H54 (cell line): ENCODE measurements around the gene PTPRR.

Experiments
- DNase-seq: peaks from one replicate; pipeline ENCODE4 v3.0.0; 2011; ENCODE audit warnings: low spot score, mixed read lengths; ENCODE audit not compliant: insufficient read length
- FAIRE-seq: peaks from 3 replicates; lab custom pipeline; 2011; peaks lifted over from hg19 to GRCh38; lab: Jason Lieb, UNC
- POLR2A ChIP-seq: IDR thresholded peaks from 2 replicates; pipeline ENCODE4 v1.6.1; 2011; ENCODE audit warnings: low read depth, mild to moderate bottlenecking, low read length

The PTPRR gene

DNA sequence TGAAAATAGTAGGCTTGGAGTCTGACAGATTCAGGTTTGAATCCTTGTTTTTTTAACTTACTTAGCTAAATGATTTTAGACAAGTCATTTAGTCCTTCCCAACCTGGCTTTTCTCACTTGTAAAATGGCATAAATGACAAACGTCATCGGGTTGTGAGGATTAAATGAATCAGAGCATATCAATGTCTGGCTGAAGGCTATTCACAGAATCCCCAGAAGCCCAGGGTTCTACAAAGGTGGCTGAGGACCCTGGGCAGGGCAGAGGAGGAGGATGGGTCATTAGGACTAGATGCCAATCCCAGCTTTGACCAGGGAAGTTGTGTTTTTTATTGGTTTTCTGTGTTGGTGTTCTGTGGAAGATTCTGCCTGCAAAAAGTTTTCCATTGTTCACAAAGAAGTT is 275.7 kb downstream of the PTPRR start:
- TF ChIP-seq POLR2A: no peak
- FAIRE-seq (peak; percentile 48), DNase-seq (no peak)

DNA sequence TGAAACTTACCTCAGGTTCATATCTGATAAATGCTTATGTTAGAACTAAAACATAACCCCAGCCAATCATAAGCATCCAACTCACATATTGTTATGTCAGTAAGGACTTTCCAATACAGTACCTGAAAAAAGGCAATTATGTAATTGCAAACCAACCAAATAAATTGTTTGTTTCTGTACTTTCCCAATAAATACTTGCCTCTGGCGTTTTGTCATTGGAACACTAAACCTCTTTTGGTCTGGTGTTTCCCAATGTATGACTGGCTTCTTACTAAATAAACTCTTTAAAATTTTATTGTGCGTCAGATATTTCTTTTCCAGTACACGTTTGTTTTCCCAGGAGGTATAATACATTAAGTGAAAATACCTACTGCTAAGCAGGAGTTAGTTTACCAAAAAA is 276.6 kb downstream of the PTPRR start:
- FAIRE-seq: no peak
- no peak for TF ChIP-seq POLR2A
- DNase-seq: no peak

- FAIRE-seq: no peak
- no peak for DNase-seq
- no peak for TF ChIP-seq POLR2A
These were observed 278.8 kb downstream of the PTPRR start for GRCh38 chr12:70641691-70642090.

DNA sequence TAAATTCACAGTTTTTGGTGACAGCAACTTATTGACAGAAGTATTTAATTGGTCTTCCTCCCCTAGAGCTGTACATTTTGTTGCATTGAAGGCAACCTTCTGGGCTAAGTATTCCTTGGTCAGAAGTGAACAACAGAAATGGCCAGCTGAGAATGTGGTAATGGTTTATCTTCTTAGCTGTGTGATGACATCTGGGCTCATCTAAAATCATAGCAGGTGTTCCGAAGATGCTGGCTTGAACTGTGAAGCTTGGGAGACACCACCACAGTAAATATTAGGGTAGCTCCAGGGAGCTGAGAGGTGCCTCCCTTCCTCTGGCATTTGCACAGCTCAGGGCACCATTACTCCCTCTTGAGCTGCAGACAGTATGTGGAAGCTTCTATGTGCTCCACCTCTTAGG is 279.6 kb downstream of the PTPRR start:
- FAIRE-seq (peak; percentile 6), DNase-seq (no peak)
- no peak for TF ChIP-seq POLR2A

DNA sequence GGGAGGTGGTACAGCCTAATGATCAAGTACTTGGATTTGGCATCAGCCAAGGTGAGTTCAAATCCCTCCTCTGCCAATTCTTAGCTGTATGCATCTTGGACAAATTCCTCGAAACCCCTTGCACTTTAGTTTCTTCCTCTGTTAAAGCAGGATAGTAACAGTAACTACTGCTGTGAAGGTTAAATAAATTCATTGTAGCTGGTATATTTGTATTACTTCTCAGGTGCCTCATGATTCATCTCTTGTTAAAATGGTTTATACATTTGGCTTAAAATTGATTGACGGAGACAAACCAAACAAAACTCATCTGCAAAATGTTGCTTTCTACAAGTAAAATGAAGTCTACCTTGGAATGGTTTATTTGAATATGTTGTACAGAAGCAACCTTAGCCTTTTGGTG is 281.0 kb downstream of the PTPRR start:
- FAIRE-seq (no peak), DNase-seq (no peak)
- no peak for TF ChIP-seq POLR2A

DNA sequence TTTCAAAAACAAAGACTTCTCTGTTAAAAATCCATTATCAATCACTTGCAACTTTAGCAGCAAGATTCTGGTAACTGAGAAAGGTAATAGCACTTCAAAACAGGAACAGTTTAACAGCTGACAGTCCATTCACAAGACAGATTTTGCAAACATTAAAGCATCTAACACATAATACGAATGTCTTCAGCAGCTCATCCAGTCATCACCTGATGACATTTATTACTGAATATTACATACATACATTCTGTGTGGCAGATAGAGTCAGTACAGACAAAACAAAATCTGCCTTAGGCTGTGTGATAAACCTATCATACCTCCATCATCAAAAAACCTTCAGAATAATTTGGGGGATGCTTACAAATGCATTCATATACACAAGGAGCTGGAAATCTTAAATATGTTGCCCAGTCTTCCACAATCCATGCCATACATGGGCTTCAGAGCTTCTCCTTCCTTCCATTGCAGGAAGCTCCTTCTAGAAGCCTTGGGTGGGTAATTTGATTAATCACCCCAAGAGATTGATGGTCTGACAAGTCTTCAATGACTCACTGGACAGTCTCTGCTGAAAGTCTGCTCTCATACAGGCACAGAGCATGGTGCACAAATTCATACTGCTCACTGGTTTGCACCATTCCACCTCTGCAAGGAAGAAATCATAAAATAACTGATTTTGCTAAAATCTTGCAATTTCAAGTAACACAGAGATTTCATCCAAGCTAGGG is 281.7 kb downstream of the PTPRR start:
- FAIRE-seq: no peak
- DNase-seq: no peak

DNA sequence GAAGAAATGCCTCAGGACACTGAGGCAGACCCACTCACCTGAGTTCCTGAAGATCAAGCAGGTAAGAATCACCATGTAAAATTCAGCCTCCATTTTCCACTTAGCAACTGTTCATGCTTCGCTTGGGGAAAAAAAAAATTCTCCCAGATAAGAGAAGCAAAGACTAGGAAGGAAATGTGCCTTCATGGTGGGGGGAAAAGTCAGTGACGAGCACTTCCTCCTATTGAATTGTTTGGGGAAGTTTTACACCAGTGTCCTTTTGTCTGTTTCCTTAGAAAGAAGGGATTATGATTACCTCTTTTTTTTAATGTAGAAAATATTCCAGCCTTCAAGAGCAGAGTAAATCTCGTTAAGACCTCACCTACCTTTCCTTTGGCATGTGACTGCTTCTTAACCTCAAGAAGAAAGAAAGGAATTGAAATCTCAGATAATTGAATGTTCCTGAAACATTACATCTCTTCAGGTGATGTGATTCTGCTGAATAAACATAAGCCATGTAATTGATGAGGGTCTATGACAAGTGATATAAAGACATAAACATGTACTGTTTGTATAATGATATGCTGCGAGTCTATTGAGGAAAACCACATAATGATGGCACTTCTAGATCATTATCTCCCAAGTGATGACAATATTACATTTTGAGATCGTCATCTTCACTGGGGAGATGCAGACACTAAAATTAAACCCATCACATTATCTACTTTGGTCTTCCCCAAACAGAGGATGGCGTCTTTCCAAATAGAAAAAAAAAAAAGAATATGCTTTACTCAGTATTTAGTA is 283.0 kb downstream of the PTPRR start, which contains the start of gene PTPRB:
TSS of gene PTPRB (minus strand) at position 127 of the 783 bp plus-strand sequence. CDS start at position 93, 34 bp downstream.
- DNase-seq: no peak
- TF ChIP-seq POLR2A: no peak
- peak; percentile 50 for FAIRE-seq

More for the DNA sequence above, 281.7 kb downstream of the PTPRR start:
- no peak for TF ChIP-seq POLR2A

DNA sequence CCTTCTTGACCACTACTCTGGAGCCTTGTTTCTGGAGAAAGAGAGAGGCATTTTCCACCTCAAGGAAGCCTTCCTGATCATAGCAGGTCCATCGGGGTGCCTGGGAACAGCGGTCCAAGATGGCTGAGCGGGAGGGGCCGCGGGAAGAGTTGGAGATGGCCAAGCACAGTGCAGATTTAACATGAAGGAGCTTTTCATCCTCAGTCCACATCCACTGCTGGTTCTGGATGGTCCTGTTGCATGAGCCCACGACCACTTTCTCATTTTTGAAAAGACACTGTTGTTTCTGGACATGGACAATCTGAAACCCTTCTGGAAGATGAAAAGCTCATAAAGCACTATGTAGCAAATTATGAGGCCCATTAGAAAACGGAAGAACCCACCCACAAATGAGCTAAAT is 284.8 kb downstream of the PTPRR start:
- no peak for TF ChIP-seq POLR2A
- no peak for DNase-seq
- FAIRE-seq: no peak

DNA sequence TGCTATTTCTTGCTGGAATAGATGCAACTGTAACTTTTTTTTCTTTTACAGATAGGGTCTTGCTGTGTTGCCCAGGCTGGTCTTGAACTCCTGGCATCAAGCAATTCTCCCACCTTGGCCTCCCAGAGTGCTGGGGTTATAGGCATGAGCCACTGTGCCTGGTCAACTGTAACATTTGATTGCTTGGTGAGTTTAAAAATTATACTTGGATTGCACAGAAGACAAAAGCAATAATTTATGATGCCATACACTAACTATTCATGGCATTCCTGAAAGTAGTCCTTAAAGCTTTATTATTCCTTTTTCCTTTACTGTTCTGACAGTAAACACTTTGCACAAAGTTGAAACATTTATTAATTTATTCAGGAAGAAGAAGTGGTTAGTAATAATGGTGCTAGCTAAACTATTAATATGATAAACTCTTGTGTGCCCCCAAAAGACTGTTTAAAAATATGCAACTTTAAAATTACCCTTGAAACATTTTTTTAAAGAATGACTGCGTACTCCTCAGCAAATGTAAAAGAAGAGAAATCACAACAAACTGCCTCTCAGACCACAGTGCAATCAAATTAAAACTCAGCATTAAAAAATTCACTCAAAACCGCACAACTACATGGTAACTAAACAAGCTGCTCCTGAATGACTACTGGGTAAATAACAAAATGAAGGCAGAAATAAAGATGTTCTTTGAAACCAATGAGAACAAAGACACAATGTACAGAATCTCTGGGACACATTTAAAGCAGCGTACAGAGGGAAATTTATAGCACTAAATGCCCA is 291.6 kb downstream of the PTPRR start:
- FAIRE-seq (peak; percentile 55), DNase-seq (no peak)

DNA sequence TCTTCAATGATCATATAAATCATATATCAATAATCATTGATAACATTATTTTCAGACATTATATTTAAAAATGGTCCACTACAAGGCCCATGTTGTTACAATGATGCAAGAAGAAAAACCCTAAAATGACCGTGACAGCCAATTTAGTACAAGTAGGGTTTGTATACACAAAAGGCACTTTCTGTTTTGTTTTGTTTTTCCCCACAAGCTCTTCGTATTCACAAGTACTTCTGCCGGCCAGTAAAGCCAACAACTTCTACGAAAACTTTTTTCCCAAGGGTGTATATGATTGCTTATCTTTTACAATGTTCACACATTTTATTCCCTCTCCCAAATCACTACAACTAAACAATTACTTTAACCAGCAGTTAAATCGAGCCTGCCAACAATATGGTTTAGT is 292.9 kb downstream of the PTPRR start:
- FAIRE-seq: no peak

More for the DNA sequence above, 291.6 kb downstream of the PTPRR start:
- TF ChIP-seq POLR2A: no peak

DNA sequence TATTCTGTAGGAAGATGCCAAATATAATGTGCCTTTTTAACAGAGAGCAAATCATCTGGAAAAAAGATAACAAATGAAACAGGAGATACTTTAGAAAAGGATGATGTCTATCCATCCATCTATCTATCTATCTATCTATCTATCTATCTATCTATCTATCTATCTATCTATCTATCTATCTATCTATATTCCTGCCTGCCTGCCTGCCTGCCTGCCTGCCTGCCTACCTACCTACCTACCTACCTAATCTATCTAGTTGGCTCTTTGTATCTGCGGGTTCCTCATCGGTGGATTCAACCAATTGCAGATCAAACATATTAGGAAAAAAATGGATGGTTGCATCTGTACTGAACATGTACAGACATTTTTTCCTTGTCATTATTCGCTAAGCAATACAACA is 294.4 kb downstream of the PTPRR start:
- TF ChIP-seq POLR2A: no peak
- FAIRE-seq (no peak), DNase-seq (no peak)

More for the DNA sequence above, 292.9 kb downstream of the PTPRR start:
- TF ChIP-seq POLR2A: no peak
- DNase-seq: no peak

GRCh38 chr12:70619471-70620152 is 300.9 kb downstream of the PTPRR start:
- TF ChIP-seq POLR2A: no peak
- no peak for DNase-seq

DNA sequence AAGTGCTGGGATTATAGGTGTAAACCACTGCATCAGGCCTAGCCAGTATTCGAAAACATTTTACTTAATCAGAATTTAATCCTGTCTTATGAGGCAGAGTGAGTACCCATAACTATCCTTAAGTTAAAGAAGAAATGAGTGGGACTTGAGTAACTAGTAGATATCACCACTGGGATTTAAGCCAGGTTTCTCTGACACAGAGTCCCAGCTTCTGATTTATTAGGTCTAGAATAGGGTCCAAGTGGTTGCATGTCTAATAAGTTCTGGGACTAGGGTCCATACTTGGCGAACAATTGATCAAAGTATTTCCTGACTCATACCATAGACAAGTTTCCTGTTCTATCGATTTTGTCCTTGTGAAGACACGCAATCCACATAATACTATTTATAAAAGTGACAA is 302.2 kb downstream of the PTPRR start:
- DNase-seq (no peak), FAIRE-seq (no peak)
- no peak for TF ChIP-seq POLR2A

More at GRCh38 chr12:70619471-70620152, 300.9 kb downstream of the PTPRR start:
- no peak for FAIRE-seq
